GM20000 (cell line): ENCODE data around the gene SNX3.

Source experiments
- DNase-seq: peaks from one replicate; pipeline ENCODE4 v3.0.0; 2012; ENCODE audit warnings: low spot score
- CTCF ChIP-seq: IDR thresholded peaks from 2 replicates; pipeline ENCODE4 v1.5.1; 2012; ENCODE audit warnings: mild to moderate bottlenecking, control low read depth; ENCODE audit errors: extremely low read depth, missing control alignments

Gene SNX3

GRCh38 chr6:108243836-108244235, 17.0 kb downstream of the SNX3 start:
- no peak for TF ChIP-seq CTCF
- no peak for DNase-seq

DNA sequence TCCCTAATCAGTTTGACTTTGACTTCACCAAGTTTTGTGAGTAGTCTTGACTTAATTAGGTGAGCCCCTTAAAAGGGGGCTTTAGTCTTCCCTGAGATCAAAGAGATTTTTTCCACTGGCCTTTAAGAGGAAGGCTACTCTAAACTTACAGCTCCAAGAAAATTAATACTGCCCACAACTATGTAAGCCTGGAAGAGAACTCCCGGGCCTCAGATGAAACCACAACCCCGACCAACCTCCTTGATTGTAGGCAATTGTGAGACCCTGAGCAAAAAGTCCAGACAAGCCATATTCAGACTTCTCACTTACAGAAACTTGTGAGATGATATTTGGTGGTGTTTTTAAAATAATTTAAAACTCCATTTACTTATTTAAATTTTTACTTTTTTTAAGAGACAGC, 18.1 kb downstream of the SNX3 start:
- TF ChIP-seq CTCF, result no peak
- DNase-seq, result no peak

DNA sequence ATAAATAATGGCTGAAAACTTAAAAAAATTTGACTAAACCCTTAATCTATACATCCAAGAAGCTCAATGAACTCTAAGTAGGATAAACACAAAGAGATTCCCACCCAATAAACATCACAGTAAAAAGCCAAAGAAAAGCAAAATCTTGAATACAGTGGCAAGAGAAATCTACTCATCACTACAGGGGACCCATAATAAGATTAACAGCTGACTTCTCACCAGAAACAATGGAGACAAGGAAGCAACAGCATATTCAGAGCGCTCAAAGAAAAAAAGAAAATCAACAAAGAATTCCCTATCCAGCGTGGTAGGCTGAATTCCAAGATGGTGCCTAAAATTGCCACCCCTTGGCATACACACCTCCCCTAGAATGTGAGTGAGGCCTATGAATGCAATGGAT, 18.6 kb downstream of the SNX3 start:
- DNase-seq, result no peak
- TF ChIP-seq CTCF, result no peak

DNA sequence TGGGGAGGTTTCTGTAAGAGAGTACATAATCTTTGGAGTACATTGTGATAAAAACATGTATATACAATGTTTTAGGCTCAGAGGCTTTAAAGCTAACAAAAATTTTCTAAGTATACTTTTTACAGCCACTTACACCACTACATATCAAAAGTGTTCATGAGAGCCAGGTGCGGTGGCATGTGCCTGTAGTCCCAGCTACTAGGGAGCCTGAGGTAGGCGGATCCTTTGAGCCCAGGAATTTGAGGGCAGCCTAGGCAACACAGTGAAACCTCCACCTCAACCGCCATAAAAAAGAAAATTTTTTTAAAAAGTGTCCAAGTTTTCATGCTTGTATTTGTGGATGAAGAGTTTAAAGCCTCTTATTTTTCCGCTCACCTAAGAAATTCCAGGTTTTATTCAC, 22.5 kb downstream of the SNX3 start:
- TF ChIP-seq CTCF, result no peak
- DNase-seq, result no peak

DNA sequence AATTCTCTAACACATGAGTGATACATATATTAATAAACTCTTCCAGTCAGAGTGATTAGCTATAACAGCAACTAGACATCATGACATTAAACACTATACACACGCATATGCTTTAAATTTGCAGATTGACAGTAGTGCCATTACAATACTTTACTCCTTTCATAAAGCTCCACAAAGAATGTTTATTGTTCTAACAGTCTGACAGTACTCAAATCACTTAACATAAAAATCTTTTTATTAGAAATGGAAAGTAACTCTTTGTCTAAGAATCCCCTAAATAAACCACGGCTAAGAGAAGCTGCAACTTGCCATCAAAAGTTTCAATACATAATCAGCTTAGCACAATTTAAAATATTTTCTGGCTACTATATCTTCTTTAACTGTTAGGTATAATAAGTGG, 24.0 kb downstream of the SNX3 start:
- no peak for DNase-seq
- no peak for TF ChIP-seq CTCF

DNA sequence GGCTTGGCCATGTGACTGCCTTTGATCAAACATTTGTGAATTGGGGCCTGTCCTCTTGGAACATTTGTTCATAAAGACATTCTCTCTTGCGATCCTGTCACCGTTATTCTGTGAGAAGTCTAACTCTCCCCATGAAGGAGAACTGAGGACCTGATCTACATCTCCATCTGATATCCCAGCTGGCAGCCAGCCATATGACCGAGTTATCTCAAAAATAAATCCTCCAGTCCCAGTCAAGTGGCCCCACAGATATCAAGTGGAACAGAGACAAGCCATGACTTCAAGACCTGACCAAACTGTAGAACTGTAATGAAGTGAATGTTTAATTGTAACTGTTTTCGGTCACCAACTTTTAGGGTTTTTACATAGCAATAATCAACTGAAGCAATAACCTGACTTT, 25.7 kb downstream of the SNX3 start:
- no peak for TF ChIP-seq CTCF
- no peak for DNase-seq

DNA sequence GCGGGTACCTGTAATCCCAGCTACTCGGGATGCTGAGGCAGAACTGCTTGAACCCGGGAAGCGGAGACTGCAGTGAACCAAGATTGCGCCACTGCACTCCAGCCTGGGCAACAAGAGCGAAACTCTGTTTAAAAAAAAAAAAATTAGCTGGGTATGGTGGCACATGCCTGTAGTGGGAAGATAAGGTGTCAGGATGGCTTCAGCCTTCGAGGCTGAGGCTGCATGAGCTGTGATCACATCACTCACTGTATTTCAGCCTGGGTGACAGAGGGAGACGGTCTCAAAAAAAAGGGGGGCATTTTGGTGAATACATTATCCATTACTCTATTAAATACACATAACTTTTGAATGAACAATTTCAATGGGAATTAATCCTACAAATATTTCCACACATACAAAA, 32.4 kb downstream of the SNX3 start:
- no peak for DNase-seq
- no peak for TF ChIP-seq CTCF
